Epithelial cell of proximal tubule (primary cell): ENCODE data around the gene CDNF. TPM values are rescaled to one million over a fixed set of nuclear protein-coding genes. Genes with fewer than 3 reads are reported as not detected.
A peak's percentile ranks its signal among the peaks of the same experiment; 100 is the strongest.

ENCODE experiments used
- DNase-seq: peaks from one replicate; pipeline ENCODE4 v3.0.0-alpha.2; 2011; ENCODE audit warnings: low read depth
- H3K4me3 ChIP-seq: 2 replicates; pipeline ENCODE4 v1.5.1; 2011; ENCODE audit warnings: low read depth, mild to moderate bottlenecking, low read length
- total RNA-seq: library from RNA; depleted of rRNA; stranded (reverse); fragments of >200 nt; gene quantifications from 2 replicates; pipeline ENCODE4 v1.2.3, GENCODE V29; 2015
- TF ChIP-seq, protein P1 (sequence below): conservative IDR thresholded peaks from 2 replicates; pipeline ENCODE4 v1.5.1; 2012; ENCODE audit warnings: low read depth, mild to moderate bottlenecking, low read length

CDNF gene
- total RNA-seq, 1 donor from 2014 or later, result not detected

GRCh38 chr10:14798636-14799035 lies 39.2 kb downstream of the CDNF start:
- no peak for DNase-seq
- no peak overlapping the region for H3K4me3 ChIP-seq
- TF ChIP-seq, protein P1, sequence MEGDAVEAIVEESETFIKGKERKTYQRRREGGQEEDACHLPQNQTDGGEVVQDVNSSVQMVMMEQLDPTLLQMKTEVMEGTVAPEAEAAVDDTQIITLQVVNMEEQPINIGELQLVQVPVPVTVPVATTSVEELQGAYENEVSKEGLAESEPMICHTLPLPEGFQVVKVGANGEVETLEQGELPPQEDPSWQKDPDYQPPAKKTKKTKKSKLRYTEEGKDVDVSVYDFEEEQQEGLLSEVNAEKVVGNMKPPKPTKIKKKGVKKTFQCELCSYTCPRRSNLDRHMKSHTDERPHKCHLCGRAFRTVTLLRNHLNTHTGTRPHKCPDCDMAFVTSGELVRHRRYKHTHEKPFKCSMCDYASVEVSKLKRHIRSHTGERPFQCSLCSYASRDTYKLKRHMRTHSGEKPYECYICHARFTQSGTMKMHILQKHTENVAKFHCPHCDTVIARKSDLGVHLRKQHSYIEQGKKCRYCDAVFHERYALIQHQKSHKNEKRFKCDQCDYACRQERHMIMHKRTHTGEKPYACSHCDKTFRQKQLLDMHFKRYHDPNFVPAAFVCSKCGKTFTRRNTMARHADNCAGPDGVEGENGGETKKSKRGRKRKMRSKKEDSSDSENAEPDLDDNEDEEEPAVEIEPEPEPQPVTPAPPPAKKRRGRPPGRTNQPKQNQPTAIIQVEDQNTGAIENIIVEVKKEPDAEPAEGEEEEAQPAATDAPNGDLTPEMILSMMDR, result no peak

- DNase-seq, result no peak
- no peak overlapping the region for H3K4me3 ChIP-seq
- TF ChIP-seq, protein P1, result no peak
These were observed 49.9 kb downstream of the CDNF start for GRCh38 chr10:14787938-14788337.

- no peak overlapping the region for H3K4me3 ChIP-seq
- DNase-seq, result no peak
- TF ChIP-seq, protein P1, result no peak
These were observed 53.3 kb downstream of the CDNF start for GRCh38 chr10:14784459-14785055.

DNA sequence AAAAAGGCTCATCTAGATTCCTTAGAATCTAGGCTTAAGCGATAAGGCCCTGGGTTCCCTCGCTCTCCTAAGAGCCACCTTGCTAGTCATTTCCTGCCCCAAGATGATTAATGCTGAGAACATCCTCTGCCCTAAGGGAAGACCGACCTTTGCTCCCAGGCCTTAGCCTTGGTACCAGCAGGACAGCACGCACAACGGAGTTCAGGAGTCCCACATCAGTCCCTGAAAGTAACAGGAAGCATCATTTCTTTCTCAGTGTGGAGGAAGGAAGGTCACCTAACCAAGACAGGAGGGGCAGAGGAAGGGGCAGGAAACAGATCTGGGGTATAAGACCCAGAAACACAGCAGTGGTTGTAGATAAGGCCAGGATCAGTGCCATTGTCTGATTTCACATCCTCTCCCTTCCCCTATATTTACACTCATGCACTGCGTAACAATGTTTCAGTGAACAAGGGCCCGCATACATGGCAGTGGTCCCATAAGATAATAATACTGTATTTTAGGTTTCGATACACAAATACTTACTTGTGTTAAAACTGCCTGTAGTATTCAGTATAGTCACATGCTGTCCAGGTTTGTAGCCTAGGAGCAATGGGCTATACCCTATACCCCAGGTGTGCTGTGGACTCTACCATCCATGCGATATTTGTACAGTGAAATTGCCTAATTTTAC lies 55.0 kb downstream of the CDNF start:
- TF ChIP-seq, protein P1, result no peak
- DNase-seq, result peak; percentile 47
- H3K4me3 ChIP-seq, result no peak overlapping the region

DNA sequence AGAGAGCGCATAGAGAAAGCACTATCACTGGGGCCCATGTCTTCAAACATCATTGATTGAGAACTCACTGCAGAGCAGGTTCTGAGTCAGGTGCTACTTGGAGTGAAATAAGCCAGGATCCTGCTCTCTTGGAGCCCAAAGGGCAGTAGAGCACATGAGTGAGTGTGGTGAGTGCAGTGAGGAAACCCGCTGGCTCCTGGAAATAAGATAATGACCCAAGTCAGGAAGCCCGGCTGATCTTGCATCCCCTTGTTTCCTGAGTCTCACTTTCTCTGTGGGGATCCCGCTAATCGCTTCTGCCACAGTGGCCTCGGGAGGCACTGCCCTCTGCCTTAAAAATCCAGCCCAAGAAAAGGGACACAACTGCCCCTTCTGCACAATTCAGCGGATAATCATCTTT lies 56.1 kb downstream of the CDNF start:
- TF ChIP-seq, protein P1, result no peak
- no peak overlapping the region for H3K4me3 ChIP-seq
- no peak for DNase-seq

- TF ChIP-seq, protein P1, result no peak
- DNase-seq, result no peak
- no peak overlapping the region for H3K4me3 ChIP-seq
These were observed 58.7 kb downstream of the CDNF start for GRCh38 chr10:14779001-14779651.
